HUES6 (cell line): ENCODE measurements around the gene TSPAN17.
"Not testable (repeated sequence)": the region's sequence is repeated elsewhere in the genome, so short reads cannot be mapped to it uniquely, and the experiment has no call there.

Experiments
- H3K27ac ChIP-seq: 2 replicates; pipeline ENCODE4 v1.7.0; 2013; ENCODE audit warnings: low read depth, mild to moderate bottlenecking, low read length, inconsistent platforms
- H3K27me3 ChIP-seq: 2 replicates; pipeline ENCODE4 v1.6.1; 2013; ENCODE audit warnings: low read length; ENCODE audit not compliant: control insufficient read depth, insufficient read depth
- H3K36me3 ChIP-seq: 2 replicates; pipeline ENCODE4 v1.6.1; 2013; ENCODE audit warnings: low read length; ENCODE audit not compliant: control insufficient read depth, insufficient read depth
- H3K4me1 ChIP-seq: 2 replicates; pipeline ENCODE4 v1.6.1; 2013; ENCODE audit warnings: low read length; ENCODE audit not compliant: control insufficient read depth, insufficient read depth
- H3K4me3 ChIP-seq: 2 replicates; pipeline ENCODE4 v1.5.1; 2013; ENCODE audit warnings: low read depth, low read length
- H3K9ac ChIP-seq: one replicate; pipeline ENCODE4 v1.6.1; 2013; ENCODE audit warnings: mild to moderate bottlenecking, low read length
- H3K9me3 ChIP-seq: 2 replicates; pipeline ENCODE4 v1.6.1; 2013; ENCODE audit warnings: low read depth, low read length; ENCODE audit not compliant: control insufficient read depth, insufficient read depth

Gene TSPAN17

DNA sequence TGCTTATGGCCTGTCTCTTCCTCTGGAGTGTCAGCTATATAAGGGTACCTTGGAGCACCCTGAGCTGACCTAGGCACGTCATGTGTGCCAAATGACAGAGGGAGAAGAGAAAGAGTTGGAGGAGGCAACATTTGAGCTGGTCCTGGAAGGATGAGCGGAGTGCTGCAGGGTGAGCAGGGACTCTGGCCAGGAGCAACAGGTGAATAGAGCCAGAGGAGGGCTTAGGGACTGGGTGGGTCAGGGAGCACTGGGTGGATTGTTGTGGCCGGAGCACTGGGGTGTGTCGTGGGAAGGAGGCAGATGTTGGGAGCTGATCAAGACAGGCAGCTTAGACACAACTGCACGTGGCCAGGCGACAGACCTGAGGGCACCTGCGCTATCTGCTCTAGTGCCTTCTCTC, 43.6 kb downstream of the TSPAN17 start:
- H3K9ac ChIP-seq: no peak overlapping the region
- peaks cover 23% of the 10 kb centered on the region for H3K4me1 ChIP-seq
- no peaks in the 10 kb centered on the region for H3K9me3 ChIP-seq
- no peak overlapping the region for H3K4me3 ChIP-seq
- H3K27me3 ChIP-seq: no peaks in the 10 kb centered on the region
- no peaks in the 10 kb centered on the region for H3K36me3 ChIP-seq
- no peak overlapping the region for H3K27ac ChIP-seq

DNA sequence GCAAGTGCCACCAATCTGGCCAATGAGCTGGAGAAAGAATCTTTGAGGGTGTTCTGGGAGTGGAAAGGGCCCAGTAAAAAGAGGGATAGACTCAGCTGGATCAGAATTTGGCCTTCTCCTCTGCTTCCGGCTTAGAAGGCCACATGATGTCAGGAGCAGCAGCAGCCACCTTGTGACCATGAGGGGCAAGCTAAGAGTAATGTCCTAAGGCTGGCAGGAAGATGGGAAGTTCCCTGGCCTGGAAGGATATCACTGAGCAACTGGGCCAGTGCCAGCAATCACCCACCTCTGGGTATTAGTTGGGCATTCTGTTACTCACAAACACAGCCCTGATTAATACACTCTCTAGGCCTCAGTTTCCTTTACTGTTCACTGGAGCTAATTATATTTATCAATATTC, 44.2 kb downstream of the TSPAN17 start:
- Histone ChIP-seq H3K9me3 (no peaks in the 10 kb centered on the region), H3K27me3 (no peaks in the 10 kb centered on the region), H3K4me1 (peaks cover 25% of the 10 kb centered on the region), H3K9ac (no peak overlapping the region), H3K4me3 (no peak overlapping the region), H3K27ac (no peak overlapping the region), H3K36me3 (no peaks in the 10 kb centered on the region)

DNA sequence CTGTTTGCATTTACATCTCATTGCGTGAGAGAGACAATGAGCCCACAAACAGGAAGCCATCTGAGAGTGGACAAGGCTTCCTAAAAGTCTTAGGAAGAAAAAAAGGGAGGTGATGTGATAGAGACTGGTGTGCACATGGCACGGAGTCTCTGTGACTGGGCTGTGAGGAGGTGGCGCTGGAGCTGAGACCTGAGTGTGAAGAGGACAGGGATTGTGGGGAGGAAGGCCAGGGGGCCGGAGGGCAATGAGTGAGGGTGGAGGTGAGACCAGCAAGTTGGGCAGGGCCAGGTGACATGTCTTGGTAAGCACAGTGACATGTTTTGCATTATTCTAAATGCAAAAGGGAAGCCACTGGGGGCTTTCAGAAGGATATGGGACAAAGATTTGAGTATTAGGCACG, 45.0 kb downstream of the TSPAN17 start:
- no peak overlapping the region for H3K4me3 ChIP-seq
- H3K9me3 ChIP-seq: no peaks in the 10 kb centered on the region
- no peaks in the 10 kb centered on the region for H3K27me3 ChIP-seq

DNA sequence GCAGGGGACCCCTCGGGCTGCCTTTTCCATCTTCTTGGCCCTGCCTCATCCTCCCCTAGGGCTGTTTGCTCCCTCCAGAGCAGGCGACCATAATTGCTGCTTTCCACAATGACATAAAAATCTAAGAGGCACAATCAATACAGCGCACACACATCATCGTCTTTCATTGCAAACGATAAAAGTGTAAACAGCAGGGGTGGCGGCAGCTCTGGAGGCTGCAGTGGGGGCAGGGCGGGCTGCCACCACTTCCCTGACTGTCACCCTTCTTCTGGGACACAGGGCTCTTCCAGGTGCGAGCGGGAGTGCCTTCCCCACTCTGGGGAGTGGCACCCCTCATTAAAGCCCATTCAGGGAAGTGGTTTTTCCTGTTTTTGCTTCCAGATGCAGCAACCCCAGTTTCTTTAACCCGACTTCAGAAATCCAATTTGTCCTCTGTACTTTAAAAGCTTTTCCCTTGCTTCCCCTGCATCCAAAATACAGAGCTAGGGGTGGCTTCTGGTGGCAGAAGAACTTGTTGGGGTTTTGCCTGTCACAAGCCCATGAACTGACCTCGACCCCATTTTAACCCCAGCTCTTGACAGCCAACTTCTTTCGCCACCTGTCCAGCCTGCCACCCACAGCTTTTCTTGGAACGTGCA, 45.7 kb downstream of the TSPAN17 start:
- Histone ChIP-seq H3K9me3 (no peaks in the 10 kb centered on the region), H3K27me3 (no peaks in the 10 kb centered on the region), H3K4me3 (no peak overlapping the region)

More for the DNA sequence above, 45.0 kb downstream of the TSPAN17 start:
- H3K9ac ChIP-seq: no peak overlapping the region
- H3K27ac ChIP-seq: no peak overlapping the region
- H3K36me3 ChIP-seq: no peaks in the 10 kb centered on the region
- peaks cover 33% of the 10 kb centered on the region for H3K4me1 ChIP-seq

DNA sequence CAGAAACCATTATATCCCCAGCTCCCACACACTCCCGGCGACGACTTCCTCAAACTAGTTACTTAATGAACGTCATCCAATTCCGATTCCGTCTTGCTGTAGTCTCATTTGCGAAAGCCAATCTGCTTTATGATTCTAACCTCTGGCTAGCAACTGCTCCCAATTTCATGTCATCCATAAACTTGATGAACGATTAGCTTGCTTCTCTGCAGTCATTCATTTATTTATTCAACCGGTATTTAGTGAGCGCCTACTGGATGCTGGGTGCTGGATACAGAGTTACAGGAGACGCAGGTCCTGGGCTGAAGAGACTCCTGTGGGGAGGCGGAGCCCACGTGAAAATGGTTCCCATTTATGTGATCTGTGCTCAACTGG, 46.2 kb downstream of the TSPAN17 start:
- H3K27ac ChIP-seq: no peak overlapping the region
- no peaks in the 10 kb centered on the region for H3K36me3 ChIP-seq
- H3K4me3 ChIP-seq: no peak overlapping the region
- no peak overlapping the region for H3K9ac ChIP-seq
- H3K4me1 ChIP-seq: peaks cover 35% of the 10 kb centered on the region
- H3K9me3 ChIP-seq: no peaks in the 10 kb centered on the region
- no peaks in the 10 kb centered on the region for H3K27me3 ChIP-seq

More for the DNA sequence above, 45.7 kb downstream of the TSPAN17 start:
- Histone ChIP-seq H3K36me3 (no peaks in the 10 kb centered on the region), H3K27ac (no peak overlapping the region), H3K9ac (no peak overlapping the region), H3K4me1 (peaks cover 35% of the 10 kb centered on the region)

DNA sequence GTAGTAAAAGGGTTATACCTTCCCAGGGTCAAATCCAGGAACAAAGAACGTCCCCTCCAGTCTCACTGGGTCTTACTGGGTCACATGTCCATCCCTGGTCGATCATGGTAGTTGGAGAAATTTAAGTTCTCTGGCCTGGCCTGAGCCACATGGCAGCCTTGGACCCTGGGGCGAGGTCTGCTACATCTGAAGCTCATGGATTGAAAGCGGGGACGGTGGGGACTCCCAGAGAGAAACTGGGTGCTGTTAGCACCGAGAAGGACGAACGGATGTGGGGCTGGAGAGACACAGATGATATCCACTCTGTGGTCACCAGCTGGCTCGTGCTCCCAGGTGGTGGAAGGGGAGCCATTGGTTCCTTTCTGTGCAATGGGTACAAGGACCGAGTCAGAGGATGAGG, 46.9 kb downstream of the TSPAN17 start:
- H3K9me3 ChIP-seq: no peaks in the 10 kb centered on the region
- H3K9ac ChIP-seq: no peak overlapping the region
- H3K27me3 ChIP-seq: no peaks in the 10 kb centered on the region
- no peaks in the 10 kb centered on the region for H3K36me3 ChIP-seq
- no peak overlapping the region for H3K27ac ChIP-seq
- H3K4me3 ChIP-seq: no peak overlapping the region
- H3K4me1 ChIP-seq: peaks cover 41% of the 10 kb centered on the region

DNA sequence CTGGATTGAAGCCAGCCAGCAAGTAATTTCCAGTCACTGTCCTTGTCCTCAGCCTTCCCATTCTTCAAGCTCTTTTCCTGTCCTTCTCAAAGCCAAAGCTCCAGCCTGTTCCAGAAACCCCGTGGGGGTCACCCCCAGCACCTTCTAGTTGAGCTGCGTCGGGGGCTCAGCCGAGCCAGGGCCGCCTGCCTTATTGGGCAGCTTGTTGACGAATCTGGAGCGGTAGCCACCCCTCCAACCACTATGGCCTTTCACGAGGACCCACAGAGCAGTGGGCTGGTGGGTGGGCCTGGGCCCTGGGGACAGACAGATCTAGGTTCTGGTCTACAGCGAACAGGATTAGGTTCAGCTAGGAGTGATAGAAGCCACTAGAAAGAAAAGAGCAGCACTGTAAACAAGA, 47.3 kb downstream of the TSPAN17 start:
- no peak overlapping the region for H3K9ac ChIP-seq
- no peak overlapping the region for H3K27ac ChIP-seq
- H3K4me3 ChIP-seq: no peak overlapping the region
- H3K9me3 ChIP-seq: no peaks in the 10 kb centered on the region
- H3K27me3 ChIP-seq: no peaks in the 10 kb centered on the region
- peaks cover 41% of the 10 kb centered on the region for H3K4me1 ChIP-seq
- H3K36me3 ChIP-seq: no peaks in the 10 kb centered on the region

DNA sequence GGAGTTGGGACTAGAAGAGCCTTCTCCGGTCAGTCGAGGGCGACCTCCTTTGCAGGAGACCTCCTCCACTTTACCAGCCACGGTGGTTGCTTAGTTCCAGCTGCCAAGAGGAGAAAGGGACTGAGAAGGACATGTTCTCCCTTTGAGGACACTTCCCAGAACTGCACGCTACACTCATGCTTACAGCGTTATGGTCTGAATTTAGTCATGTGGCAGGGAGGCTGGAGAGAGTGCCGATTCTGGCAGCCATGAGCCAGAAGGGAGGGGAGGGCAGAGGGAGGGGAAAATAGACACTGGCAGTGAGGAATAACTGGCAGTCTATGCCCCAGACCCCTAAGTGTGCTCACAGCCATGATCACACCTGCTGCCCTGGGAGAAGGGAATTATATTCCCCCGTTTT, 47.8 kb downstream of the TSPAN17 start:
- Histone ChIP-seq H3K9me3 (no peaks in the 10 kb centered on the region), H3K27ac (no peak overlapping the region), H3K4me1 (peaks cover 43% of the 10 kb centered on the region), H3K9ac (no peak overlapping the region), H3K27me3 (no peaks in the 10 kb centered on the region), H3K36me3 (no peaks in the 10 kb centered on the region), H3K4me3 (no peak overlapping the region)

DNA sequence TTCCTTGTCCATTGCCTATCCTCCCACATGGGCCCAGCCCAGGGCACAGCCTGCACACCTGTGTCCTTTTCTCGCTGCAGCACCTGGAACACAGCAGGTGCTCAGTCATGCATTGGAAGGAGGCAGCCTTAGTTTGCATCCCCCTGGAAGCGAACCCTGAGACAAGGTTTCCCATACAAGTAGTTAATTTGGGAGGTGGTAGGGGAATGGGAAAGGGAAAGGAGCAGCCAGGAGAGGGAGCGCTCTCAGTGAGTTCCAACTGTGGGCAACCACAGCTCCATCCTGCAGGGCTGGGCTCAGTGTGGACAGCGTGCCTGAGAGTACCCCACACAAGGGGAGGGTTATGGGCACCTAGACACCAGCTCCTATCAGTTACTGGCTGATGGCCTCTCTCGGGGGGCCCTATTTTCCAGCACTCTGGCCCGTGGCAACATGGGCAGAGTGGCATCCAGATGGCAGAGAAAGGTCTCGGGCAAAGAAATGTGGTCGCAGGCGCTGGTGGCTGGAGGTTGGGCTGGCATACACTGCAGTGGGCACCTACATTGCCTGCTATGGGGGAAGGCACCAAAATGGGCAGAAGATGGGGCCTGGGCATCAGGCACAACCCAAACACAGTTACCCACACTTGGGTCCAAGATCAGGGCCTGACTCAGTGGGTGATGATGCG, 50.1 kb downstream of the TSPAN17 start:
- H3K4me1 ChIP-seq: peaks cover 49% of the 10 kb centered on the region
- H3K9ac ChIP-seq: no peak overlapping the region
- no peaks in the 10 kb centered on the region for H3K36me3 ChIP-seq
- H3K4me3 ChIP-seq: no peak overlapping the region
- H3K27ac ChIP-seq: no peak overlapping the region
- H3K27me3 ChIP-seq: no peaks in the 10 kb centered on the region
- no peaks in the 10 kb centered on the region for H3K9me3 ChIP-seq

DNA sequence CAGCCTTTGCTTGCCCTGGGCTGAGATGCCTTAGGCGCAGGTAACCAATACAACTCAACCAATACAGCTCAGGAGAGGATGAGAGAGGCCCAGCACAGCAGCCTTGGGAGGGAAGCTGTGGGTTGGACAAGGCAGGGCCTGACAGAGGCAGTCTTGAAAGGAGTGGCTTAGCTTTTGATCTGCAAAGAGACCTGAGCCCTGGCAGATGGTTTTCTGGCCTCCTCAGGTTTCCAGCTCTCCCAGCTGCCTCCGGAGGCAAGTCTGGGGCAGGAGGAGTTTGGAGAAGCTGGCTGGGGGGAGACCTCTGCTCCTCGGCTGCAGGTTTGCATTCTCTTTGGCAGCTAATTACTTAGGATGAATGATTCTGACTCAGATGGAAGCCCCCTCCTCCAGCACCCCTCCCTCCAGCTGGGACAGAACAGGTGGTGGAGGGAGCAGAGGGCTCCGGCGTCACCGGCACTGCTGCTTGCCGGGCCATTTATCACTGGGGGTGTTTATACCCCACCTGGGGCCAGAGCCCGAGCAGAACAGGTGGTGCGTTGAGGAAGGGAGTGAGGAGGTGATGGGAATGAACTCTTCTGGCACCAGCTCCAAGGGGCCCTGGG, 50.8 kb downstream of the TSPAN17 start:
- Histone ChIP-seq H3K27ac (no peak overlapping the region), H3K9ac (no peak overlapping the region), H3K27me3 (no peaks in the 10 kb centered on the region), H3K4me1 (peaks cover 43% of the 10 kb centered on the region), H3K36me3 (no peaks in the 10 kb centered on the region), H3K9me3 (no peaks in the 10 kb centered on the region), H3K4me3 (no peak overlapping the region; the same call in 1 of the 2 replicates)

DNA sequence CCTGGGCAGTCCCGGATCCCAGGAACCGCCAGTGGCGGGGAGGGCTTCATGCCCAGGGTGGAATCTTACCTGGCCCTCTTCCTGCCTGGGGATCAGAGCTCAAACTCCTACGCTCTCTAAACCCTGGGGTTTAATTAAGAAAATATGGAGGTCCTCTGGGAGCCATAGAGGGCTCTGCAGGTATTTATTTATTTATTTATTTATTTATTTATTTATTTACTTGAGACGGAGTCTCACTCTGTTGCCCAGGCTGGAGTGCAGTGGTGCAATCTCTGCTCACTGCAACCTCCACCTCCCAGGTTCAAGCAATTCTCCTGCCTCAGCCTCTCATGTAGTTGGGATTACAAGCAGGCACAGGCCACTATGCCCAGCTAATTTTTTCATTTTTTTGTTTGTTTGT, 52.2 kb downstream of the TSPAN17 start:
- H3K9ac ChIP-seq, H3K27me3 ChIP-seq, H3K4me3 ChIP-seq, H3K36me3 ChIP-seq, H3K27ac ChIP-seq, H3K9me3 ChIP-seq: not testable (repeated sequence)
- H3K4me1 ChIP-seq: peaks cover 39% of the 10 kb centered on the region
